ENCODE measurements around the gene CACNA1H. TPM values are rescaled to one million over a fixed set of nuclear protein-coding genes. Genes with fewer than 3 reads are reported as not detected.

Gene CACNA1H
- total RNA-seq, 1 experiment from 2014 or later: 19.7 TPM

DNA sequence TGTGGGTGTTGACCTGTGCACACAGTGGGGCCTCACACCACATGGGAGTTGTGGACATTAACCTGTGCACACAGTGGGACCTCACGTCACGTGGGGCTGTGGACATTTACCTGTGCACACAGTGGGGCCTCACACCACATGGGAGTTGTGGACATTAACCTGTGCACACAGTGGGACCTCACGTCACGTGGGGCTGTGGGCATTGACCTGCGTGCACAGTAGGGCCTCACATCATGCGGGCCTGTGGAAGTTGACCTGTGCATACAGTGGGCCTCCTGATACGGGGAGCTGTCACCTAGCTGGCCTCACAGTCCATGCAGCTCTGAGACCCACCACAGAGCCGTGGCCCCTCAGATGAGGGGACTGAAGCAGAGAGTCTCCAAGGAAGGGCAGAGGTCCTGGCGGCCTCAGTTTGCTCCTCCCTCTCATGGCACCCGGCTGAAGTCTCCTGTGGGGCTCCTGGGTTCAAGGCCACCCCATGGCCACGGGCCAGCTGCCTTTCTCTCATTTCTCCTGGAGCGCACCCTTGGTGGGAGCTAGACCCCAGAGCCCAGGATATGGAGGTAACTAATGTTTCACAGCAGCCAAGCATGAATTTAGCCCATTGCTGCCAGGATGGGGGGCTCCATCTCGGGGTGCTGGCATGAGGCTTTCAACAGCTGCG, 21.0 kb downstream of the CACNA1H start:
- peaks cover 37% of the 10 kb centered on the region for H3K4me1 ChIP-seq (ENCODE audit: insufficient read depth, low read length, poor library complexity, severe bottlenecking)
- ChIA-PET CTCF (no interaction called here), POLR2A (ENCODE audit: low non-redundant PET) (no interaction called here)
- no peak overlapping the region for H3K4me3 ChIP-seq (ENCODE audit: low read depth, low read length, poor library complexity, severe bottlenecking)
- no peaks in the 10 kb centered on the region for H3K27me3 ChIP-seq (replicated peaks; ENCODE audit: insufficient read depth, low read depth, low read length, poor library complexity)
- TF ChIP-seq, protein P1, sequence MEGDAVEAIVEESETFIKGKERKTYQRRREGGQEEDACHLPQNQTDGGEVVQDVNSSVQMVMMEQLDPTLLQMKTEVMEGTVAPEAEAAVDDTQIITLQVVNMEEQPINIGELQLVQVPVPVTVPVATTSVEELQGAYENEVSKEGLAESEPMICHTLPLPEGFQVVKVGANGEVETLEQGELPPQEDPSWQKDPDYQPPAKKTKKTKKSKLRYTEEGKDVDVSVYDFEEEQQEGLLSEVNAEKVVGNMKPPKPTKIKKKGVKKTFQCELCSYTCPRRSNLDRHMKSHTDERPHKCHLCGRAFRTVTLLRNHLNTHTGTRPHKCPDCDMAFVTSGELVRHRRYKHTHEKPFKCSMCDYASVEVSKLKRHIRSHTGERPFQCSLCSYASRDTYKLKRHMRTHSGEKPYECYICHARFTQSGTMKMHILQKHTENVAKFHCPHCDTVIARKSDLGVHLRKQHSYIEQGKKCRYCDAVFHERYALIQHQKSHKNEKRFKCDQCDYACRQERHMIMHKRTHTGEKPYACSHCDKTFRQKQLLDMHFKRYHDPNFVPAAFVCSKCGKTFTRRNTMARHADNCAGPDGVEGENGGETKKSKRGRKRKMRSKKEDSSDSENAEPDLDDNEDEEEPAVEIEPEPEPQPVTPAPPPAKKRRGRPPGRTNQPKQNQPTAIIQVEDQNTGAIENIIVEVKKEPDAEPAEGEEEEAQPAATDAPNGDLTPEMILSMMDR (conservative IDR thresholded peaks at IDR 0.05; ENCODE audit: low read depth, low read length): no peak
- no peak for TF ChIP-seq EZH2 (IDR thresholded peaks at IDR 0.05; ENCODE audit: borderline replicate concordance, low read depth, low read length, poor library complexity, severe bottlenecking)
- no peak overlapping the region for H3K27ac ChIP-seq (ENCODE audit: low read depth, low read length, poor library complexity, severe bottlenecking)
- BruUV-seq (replicated peaks): no TSS peak
- no peaks in the 10 kb centered on the region for H3K36me3 ChIP-seq (ENCODE audit: insufficient read depth, low read length, poor library complexity, severe bottlenecking)
- no peak for DNase-seq (ENCODE audit: low spot score)
- no peaks in the 10 kb centered on the region for H3K9me3 ChIP-seq (ENCODE audit: low read depth, low read length, poor library complexity, severe bottlenecking)
- intact Hi-C loops (cut with micrococcal nuclease; ENCODE audit: unreplicated experiment): no loop called here

DNA sequence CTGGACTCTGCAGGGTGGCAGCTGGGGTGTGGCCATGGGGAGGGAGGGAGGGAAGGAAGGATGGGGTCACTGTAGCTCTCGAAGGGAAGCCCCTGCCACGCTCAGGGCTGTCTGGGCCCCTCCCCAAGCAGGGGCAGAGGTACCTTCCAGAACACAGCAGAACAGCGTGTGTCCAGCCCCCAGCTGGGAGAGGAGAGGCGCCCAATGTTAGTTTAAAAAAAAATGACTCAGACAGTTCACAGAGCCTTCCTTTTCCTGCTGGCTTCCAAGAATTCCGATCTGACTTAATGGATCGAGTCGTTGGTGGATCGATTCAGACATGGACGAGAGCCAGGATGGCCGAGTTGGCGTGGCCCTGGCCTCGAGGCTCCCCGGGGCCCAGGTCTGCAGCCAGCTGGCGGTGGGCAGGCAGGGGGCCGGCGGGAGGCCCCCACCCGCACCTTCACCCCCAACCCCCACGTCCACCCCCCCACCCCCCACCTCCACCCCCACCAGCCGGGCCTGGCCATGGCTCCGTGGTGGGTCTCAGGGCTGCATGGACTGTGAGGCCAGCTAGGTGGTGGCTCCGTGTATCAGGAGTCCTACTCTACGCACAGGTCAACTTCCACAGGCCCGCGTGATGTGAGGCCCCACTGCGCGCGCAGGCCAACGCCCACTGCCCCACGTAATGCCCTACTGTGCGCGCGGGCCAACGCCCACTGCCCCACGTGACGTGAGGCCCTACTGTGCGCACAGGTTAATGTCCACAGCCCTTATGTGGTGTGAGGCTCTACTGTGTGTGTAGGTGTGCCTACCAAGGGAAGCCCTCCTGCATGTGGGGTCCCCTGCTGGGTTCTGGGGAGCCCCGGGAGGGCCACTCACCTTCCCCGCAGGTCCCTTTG, 21.8 kb downstream of the CACNA1H start:
- peaks cover 34% of the 10 kb centered on the region for H3K4me1 ChIP-seq (ENCODE audit: insufficient read depth, low read length, poor library complexity, severe bottlenecking)
- H3K4me3 ChIP-seq (ENCODE audit: low read depth, low read length, poor library complexity, severe bottlenecking): no peak overlapping the region
- CTCF ChIA-PET: no interaction called here
- TF ChIP-seq, protein P1 (conservative IDR thresholded peaks at IDR 0.05; ENCODE audit: low read depth, low read length): no peak
- TF ChIP-seq EZH2 (IDR thresholded peaks at IDR 0.05; ENCODE audit: borderline replicate concordance, low read depth, low read length, poor library complexity, severe bottlenecking): no peak
- no peaks in the 10 kb centered on the region for H3K27me3 ChIP-seq (replicated peaks; ENCODE audit: insufficient read depth, low read depth, low read length, poor library complexity)
- POLR2A ChIA-PET (ENCODE audit: low non-redundant PET): no interaction called here
- no peak overlapping the region for H3K27ac ChIP-seq (ENCODE audit: low read depth, low read length, poor library complexity, severe bottlenecking)
- peak; percentile 70 for DNase-seq (ENCODE audit: low spot score)
- H3K36me3 ChIP-seq (ENCODE audit: insufficient read depth, low read length, poor library complexity, severe bottlenecking): no peaks in the 10 kb centered on the region
- BruUV-seq (replicated peaks): no TSS peak
- intact Hi-C loops (cut with micrococcal nuclease; ENCODE audit: unreplicated experiment): no loop called here
- H3K9me3 ChIP-seq (ENCODE audit: low read depth, low read length, poor library complexity, severe bottlenecking): no peaks in the 10 kb centered on the region

DNA sequence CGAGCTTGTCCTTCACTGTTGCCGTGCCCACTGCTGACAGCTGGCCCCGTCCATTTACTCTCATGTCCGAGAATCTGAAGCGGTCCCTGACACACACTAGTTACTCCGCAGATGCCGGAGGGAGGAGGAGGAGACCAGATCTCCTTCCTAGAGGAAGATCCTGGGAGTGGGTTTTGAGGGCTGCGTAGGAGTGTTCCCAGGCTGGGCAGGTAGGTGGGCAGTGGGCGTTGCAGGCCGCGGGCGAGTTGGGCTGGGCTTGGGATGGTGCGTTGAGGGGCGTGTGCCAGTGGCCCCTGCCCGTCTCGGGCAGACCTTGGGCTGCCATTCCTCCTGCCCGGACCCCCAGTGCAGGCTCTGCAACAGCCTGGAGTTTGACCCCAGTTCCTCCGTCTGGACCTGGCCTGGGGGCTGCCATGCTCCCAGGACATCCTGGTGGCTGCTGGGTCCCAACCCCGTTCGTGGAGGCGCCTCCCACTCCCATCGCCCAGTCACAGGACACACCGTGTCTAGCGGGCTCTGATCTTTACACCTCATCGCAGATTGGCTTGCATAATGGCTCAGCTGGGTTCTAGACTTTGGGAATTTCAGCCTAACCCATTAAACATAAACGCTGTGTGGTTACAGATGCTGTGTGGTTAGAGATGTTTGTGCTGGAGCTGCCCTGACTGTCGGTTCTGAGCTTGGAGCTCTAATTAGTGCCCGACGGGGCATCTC, 22.8 kb downstream of the CACNA1H start:
- CTCF ChIA-PET: no interaction called here
- Histone ChIP-seq H3K27ac (ENCODE audit: low read depth, low read length, poor library complexity, severe bottlenecking) (no peak overlapping the region), H3K9me3 (ENCODE audit: low read depth, low read length, poor library complexity, severe bottlenecking) (no peaks in the 10 kb centered on the region), H3K36me3 (ENCODE audit: insufficient read depth, low read length, poor library complexity, severe bottlenecking) (no peaks in the 10 kb centered on the region), H3K4me3 (ENCODE audit: low read depth, low read length, poor library complexity, severe bottlenecking) (no peak overlapping the region), H3K27me3 (replicated peaks; ENCODE audit: insufficient read depth, low read depth, low read length, poor library complexity) (no peaks in the 10 kb centered on the region), H3K4me1 (ENCODE audit: insufficient read depth, low read length, poor library complexity, severe bottlenecking) (peaks cover 27% of the 10 kb centered on the region)
- intact Hi-C loops (cut with micrococcal nuclease; ENCODE audit: unreplicated experiment): no loop called here
- POLR2A ChIA-PET (ENCODE audit: low non-redundant PET): no interaction called here
- no peak for DNase-seq (ENCODE audit: low spot score)
- no peak for TF ChIP-seq EZH2 (IDR thresholded peaks at IDR 0.05; ENCODE audit: borderline replicate concordance, low read depth, low read length, poor library complexity, severe bottlenecking)
- TF ChIP-seq, protein P1 (conservative IDR thresholded peaks at IDR 0.05; ENCODE audit: low read depth, low read length): no peak
- no TSS peak for BruUV-seq (replicated peaks)

Measured in A673 (cell line).